Measurements from ENCODE around the gene CNKSR2. TPM values are rescaled to one million over a fixed set of nuclear protein-coding genes. Genes with fewer than 3 reads are reported as not detected.

Gene CNKSR2
- total RNA-seq, result 10 to 100 TPM; 14.4 to 14.8 TPM
- 3.8 TPM for polyA plus RNA-seq (2013, experiment 1 of 2)
- 3.8 TPM for polyA plus RNA-seq (2013, experiment 2 of 2)
- total RNA-seq, result 7.8 to 110 (median 18.8) reads per million in 172 experiments

- Histone ChIP-seq H3K27ac (ENCODE audit: low read depth in 1 of 2, low read length in 2 of 2) (peak within 1 kb of the TSS in 1 of 2 donors; percentile 35), H3K9me3 (ENCODE audit: control insufficient read depth in 1 of 2, insufficient read depth in 1 of 2, low read length in 2 of 2) (no peaks in the 10 kb centered on the region), H3K4me1 (ENCODE audit: insufficient read depth, low read length) (peaks cover 6% of the 10 kb centered on the region), H3K4me3 (ENCODE audit: low read length) (peak within 1 kb of the TSS; percentile 73), H3K36me3 (ENCODE audit: insufficient read depth, low read length) (no peaks in the 10 kb centered on the region), H3K27me3 (ENCODE audit: control insufficient read depth in 1 of 2, insufficient read depth in 2 of 2, low read length in 2 of 2) (no peaks in the 10 kb centered on the region)
- H3K4me3 Mint-ChIP-seq, result peak within 1 kb of the TSS; percentile 93
- POLR2A ChIA-PET, result interaction anchor here (0.9 to 2.5 kb wide), 4 partner anchors 65 to 216 kb away, joined by 3 to 21 read pairs (median 4); no protein-coding TSS in a partner anchor
- H3K27me3 Mint-ChIP-seq, result no peaks in the 10 kb centered on the region
- no peak for TF ChIP-seq CTCF (IDR thresholded peaks at IDR 0.05)
- CTCF ChIA-PET, result no interaction called here
- peak; percentile 68 for ATAC-seq (ENCODE audit: poor library complexity)
- peak within 1 kb of the TSS; percentile 82 for H3K27ac Mint-ChIP-seq
- DNase-seq, result peak; percentile 37 to 81 (median 64)
- no peaks in the 10 kb centered on the region for H3K36me3 Mint-ChIP-seq (ENCODE audit: low read depth)
- H3K9me3 Mint-ChIP-seq, result no peaks in the 10 kb centered on the region
- intact Hi-C loops (cut with DNase I, micrococcal nuclease), result loop anchor here in 1 of 2 experiments (2.0 kb wide), 1 partner anchor 64 kb away; no protein-coding TSS in a partner anchor
- peaks cover 41% of the 10 kb centered on the region for H3K4me1 Mint-ChIP-seq (ENCODE audit: low read depth)
Observed at GRCh38 chrX:21374163-21374993, at the start of gene CNKSR2. Gene CNKSR2, plus strand, starts transcription at chrX:21374418. Its CDS starts 480 bp downstream, at chrX:21374898.

- H3K27me3 Mint-ChIP-seq, result no peaks in the 10 kb centered on the region
- Histone ChIP-seq H3K27me3 (ENCODE audit: control insufficient read depth in 1 of 2, insufficient read depth in 2 of 2, low read length in 2 of 2) (no peaks in the 10 kb centered on the region), H3K9me3 (ENCODE audit: control insufficient read depth in 1 of 2, insufficient read depth in 1 of 2, low read length in 2 of 2) (no peaks in the 10 kb centered on the region), H3K36me3 (ENCODE audit: insufficient read depth, low read length) (no peaks in the 10 kb centered on the region), H3K27ac (ENCODE audit: low read depth in 1 of 2, low read length in 2 of 2) (no peak overlapping the region), H3K4me1 (ENCODE audit: insufficient read depth, low read length) (no peaks in the 10 kb centered on the region), H3K4me3 (ENCODE audit: low read length) (no peak overlapping the region)
- no peak overlapping the region for H3K27ac Mint-ChIP-seq
- ChIA-PET CTCF (no interaction called here), POLR2A (no interaction called here)
- no peaks in the 10 kb centered on the region for H3K4me1 Mint-ChIP-seq (ENCODE audit: low read depth)
- ATAC-seq (ENCODE audit: poor library complexity) (no peak), DNase-seq (no peak)
- H3K36me3 Mint-ChIP-seq (ENCODE audit: low read depth), result no peaks in the 10 kb centered on the region
- intact Hi-C loops (cut with DNase I, micrococcal nuclease), result no loop called here
- H3K4me3 Mint-ChIP-seq, result no peak overlapping the region
- no peak for TF ChIP-seq CTCF (IDR thresholded peaks at IDR 0.05)
- H3K9me3 Mint-ChIP-seq, result no peaks in the 10 kb centered on the region
Observed at GRCh38 chrX:21354725-21355124, 19.5 kb upstream of the CNKSR2 start.

- intact Hi-C loops (cut with DNase I, micrococcal nuclease), result no loop called here
- CTCF ChIA-PET, result no interaction called here
- no peak for TF ChIP-seq CTCF (IDR thresholded peaks at IDR 0.05)
- Mint-ChIP-seq H3K9me3 (no peaks in the 10 kb centered on the region), H3K4me1 (ENCODE audit: low read depth) (no peaks in the 10 kb centered on the region), H3K27me3 (no peaks in the 10 kb centered on the region), H3K27ac (no peak overlapping the region), H3K4me3 (no peak overlapping the region), H3K36me3 (ENCODE audit: low read depth) (no peaks in the 10 kb centered on the region)
- POLR2A ChIA-PET, result no interaction called here
- Histone ChIP-seq H3K9me3 (ENCODE audit: control insufficient read depth in 1 of 2, insufficient read depth in 1 of 2, low read length in 2 of 2) (no peaks in the 10 kb centered on the region), H3K4me1 (ENCODE audit: insufficient read depth, low read length) (no peaks in the 10 kb centered on the region), H3K36me3 (ENCODE audit: insufficient read depth, low read length) (no peaks in the 10 kb centered on the region), H3K27ac (ENCODE audit: low read depth in 1 of 2, low read length in 2 of 2) (no peak overlapping the region), H3K27me3 (ENCODE audit: control insufficient read depth in 1 of 2, insufficient read depth in 2 of 2, low read length in 2 of 2) (no peaks in the 10 kb centered on the region), H3K4me3 (ENCODE audit: low read length) (no peak overlapping the region)
- DNase-seq, result no peak
- no peak for ATAC-seq (ENCODE audit: poor library complexity)
Observed at GRCh38 chrX:21355831-21356230, 18.4 kb upstream of the CNKSR2 start.

All from CD4-positive, alpha-beta T cell (primary cell).